Stimulated activated CD4-positive, alpha-beta T cell treated with anti-CD3 and anti-CD28 coated beads, Interleukin-4, amount 100 ng/mL, for 1 hour (primary cell): ENCODE data around the gene TAF12.
"Not testable (repeated sequence)": the region's sequence is repeated elsewhere in the genome, so short reads cannot be mapped to it uniquely, and the experiment has no call there.

Experiments
- DNase-seq: peaks from one replicate; pipeline ENCODE4 v3.0.0-alpha.2; 2020

TAF12 gene

DNA sequence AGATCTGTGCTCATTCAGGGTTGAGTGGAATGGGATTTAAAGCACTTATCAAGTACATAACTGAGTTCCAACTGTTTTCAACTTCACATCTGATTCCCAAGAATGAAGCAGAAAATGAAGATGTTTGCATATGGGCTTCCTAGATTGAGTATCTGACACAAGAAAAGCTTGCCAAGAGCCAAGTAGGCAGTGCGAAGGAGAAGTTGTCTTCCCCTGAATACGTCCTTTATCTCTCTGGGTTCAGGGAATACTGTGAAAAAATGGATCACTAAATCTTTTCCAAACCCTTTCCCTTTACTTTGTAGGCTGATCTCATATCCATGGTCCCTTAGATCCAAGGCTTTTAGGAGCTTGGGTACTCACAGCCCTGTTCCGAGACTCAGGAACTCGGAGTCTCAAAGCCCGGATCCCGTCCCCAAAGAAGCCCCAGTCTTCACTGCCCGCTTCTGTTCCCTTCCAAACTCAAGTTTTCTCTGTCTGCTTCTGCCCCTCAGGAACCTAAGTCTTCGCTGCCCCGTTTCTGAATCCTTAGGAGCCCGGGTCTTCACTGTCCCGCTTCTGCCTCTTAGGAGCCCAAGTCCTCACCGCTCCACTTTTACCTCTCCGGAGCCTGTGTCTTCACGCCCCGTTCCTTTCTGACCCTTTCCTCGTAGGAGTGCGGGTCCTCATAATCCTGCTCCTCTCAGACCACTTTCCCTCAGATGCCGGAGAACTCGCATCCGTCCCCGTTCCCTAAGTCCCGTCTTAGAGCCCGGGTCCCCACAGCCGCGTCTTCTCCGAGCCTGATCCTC lies 616 bp downstream of the TAF12 start:
- DNase-seq = peak; percentile 5

DNA sequence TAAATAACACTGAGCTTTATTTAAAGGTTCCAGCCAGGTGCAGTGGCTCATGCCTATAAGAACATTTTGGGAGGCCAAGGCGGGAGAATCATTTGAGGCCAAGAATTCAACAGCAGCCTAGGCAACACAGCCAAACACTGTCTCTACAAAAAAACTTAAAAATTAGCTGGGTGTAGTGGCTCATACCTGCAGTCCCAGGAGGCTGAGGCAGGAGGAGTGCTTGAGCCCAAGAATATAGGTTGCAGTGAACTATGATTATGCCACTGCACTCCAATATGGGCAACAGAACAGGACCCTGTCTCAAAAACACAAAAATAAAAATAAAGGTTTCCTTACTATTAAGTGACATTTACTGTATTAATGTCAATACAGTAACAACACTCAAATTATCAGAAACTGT lies 2.1 kb downstream of the TAF12 start:
- peak; percentile 17 for DNase-seq

DNA sequence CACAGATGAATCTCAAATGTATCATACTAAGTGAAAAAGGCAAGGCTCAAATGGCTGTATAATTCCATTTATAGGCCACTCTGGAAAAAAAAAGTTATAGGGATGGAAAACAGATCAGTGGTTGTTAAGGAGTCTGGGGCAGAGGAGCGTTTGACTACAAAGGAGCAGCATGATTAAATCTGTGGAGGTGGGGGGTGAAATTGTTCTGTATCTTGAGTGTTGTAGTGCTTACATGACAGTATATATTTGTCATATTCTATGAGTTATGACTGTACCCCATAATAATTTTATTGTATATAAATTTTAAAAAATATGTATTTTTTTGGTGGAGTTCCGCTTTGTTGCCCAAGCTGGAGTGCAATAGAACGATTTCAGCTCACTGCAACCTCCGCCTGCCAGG lies 10.3 kb downstream of the TAF12 start:
- no peak for DNase-seq

DNA sequence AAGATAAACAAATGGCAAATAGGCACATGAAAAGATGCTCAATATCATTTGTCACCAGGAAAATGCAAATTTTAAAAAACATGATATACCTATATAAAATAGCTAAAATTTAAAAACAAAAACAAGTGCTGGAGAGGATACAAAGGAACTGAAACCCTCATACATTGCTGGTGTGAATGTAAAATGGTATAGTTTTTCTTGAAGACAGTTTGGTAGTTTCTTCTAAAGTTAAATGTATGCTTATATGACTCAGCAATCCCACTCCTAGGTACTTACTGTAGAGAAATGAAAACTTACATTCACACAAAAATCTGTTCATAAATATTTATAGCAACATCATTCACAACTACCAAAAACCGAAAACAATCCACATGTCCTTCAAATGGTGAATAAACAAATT lies 11.2 kb downstream of the TAF12 start:
- DNase-seq = no peak

DNA sequence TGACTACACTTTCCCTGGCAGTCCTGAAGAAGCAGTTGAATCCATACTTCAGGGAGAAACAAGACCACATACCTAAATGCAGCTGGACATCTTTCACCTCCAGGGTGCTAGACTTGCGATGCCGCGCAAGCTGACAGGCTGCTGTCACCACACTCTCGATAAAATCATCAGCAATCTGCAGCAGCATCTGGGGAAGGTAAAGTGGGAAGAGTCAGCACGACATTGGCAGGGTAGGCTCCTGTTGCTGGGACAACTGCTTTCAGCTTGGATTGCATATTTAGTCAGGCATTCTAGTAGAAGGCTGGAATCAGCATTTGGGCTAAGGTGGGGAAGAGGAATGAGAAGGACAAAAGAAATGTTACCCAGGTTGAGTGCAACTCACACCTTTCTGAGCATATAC lies 29.7 kb downstream of the TAF12 start:
- no peak for DNase-seq

DNA sequence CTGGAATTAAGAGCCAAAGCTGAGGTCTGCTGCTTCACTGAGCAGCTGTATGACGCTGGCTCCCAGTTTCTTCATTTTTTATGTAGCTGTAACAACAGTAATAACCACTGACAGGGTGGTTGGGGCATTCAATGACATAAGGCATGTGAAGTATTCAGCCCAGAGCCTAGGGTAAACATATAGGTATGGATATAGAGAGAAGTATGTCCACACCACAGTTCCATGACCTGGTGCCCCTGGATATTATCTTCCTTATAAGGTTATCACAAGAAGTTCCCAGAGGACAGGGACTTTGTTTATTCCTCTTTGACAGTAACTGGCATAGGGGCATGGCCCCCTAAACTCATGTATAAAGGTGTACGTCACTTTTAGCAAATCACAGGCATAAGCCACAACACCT lies 36.1 kb downstream of the TAF12 start:
- no peak for DNase-seq

DNA sequence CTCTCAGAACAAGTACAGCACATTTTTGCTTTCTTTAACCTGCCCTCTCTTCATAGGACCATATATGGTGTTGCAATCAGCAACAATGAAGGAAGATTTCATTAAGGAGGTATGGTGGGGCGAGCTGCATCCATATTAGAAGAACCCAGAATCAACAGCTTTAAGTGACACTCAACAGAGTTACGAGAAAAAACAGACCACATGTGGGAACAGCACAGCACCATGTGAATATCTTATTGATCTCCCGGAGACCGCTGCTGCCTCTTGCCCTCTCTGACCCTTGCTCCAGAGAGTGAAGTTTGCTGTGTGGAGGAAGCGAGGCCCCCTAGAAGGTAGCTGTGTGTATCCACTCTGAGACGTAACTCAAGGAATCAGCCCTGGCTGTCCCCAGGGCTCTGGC lies 37.9 kb downstream of the TAF12 start:
- DNase-seq = no peak

DNA sequence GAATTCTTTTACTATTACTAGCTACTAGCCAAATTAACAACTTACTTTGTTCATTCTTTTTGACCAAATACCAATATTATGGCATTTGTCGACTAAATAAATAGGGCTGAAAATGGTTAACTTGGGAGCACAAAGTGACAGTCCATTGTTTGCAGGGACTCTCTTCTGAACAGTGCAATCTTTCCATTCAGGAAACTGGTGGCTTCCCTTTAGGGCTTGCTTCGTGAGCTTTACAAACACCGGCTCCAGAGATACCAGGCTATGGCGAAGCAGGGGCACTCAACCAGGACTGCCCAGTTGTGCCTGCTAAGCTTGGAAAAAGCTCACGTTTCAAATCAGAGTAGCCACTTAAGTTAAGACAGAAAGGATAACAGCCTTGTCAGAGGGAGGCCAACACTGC lies 38.5 kb downstream of the TAF12 start:
- DNase-seq = no peak

DNA sequence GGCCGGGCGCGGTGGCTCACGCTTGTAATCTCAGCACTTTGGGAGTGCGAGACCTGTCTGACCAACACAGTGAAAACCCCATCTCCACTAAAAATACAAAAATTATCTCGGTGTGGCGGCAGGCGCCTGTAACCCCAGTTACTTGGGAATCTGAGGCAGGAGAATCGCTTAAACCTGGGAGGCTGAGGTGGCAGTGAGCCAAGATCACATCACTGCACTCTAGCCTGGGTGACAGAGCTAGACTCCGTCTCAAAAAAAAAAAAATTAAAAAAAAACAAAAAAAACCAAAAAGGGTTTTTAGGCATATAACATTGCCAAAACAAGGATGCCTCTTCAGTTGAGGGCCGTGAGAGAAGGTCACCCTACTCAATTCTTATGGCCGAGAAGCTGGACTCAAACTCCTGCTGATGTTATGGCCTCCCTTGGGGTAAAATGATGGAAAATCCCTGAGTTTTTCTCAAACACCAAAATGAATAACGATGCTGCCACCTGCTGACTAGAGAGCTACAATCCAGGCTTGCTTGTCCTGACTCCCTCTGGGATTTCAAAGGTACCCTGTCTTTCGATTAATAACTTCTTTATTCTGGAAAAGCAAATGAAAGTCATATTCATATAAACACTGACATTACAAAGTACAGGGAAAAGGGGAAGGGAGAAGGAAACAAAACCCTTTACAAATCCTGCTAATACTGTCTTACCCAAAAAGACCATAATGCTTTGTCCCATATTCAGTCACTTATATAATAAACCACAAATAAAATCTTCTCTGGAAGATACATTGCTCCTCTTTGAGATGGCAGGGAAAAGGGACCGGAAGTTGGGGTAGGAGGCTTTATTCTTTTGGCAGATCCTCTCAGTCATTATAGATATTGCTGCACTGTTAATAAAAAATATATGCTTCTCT lies 40.1 kb downstream of the TAF12 start:
- DNase-seq = peak; percentile 21

DNA sequence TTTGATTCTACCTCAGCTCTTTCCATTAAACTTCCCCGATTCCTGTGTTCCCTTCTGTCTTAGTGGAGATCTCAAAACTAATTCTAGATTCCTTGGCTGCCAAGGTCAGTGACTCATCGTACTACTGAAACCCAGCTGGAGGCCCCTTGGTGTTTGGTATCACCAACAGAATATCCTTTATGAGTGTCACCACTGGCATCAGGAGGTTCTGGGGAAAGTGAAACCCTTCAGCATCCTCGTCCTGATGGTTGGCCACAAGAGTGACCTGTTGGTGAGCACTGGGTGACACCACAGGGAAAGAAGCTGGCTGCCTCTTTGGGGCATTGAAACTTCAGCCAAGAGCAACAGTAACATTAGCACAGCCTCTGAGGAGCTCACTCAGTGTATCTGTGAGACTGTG lies 41.2 kb downstream of the TAF12 start:
- DNase-seq = no peak

DNA sequence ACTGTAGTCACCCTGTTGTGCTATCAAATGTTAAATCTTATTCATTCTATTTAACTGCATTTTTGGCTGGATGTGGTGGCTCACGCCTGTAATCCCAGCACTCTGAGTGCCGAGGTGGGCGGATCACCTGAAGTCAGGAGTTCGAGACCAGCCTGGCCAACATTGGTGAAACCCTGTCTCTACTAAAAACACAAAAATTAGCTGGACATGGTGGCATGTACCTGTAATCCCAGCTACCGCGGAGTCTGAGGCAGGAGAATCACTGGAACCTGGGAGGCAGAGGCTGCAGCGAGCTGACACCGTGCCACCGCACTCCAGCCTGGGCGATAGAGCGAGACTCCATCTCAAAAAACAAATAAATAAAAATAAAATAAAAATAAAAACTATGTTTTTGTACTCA lies 46.6 kb downstream of the TAF12 start:
- DNase-seq = not testable (repeated sequence)

DNA sequence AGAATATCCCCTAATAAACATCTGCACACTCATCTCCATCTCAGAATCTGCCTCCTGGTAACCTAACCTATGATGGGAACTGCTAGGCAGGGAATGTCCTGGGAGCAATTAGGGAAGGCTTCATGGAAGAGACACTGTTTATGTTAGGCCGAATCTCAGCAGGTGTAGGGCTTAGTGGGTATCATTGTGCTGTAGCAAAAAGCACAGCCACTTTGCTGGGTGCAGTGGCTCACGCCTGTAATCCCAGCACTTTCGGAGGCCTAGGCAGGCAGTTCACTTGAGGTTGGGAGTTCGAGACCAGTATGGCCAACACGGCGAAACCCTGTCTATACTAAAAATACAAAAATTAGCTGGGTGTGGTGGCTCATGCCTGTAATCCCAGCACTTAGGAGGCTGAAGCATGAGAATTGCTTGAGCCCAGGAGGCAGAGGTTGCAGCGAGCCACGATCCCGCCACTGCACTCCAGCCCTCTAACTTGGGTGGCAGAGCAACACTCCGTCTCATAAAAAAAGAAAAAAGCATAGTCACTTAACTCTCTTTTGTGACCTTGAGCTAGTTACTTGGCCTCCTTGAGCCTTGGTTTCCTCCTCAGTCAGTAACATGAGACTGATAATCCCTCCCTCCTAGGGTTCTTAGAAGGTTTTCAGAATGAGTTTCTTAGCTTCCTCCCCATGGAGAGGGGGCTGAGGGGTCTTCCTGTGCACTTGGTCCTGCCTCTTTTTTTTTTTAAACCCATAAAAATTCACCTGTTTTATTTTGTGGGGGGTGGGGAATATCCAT lies 47.3 kb downstream of the TAF12 start:
- DNase-seq = no peak

DNA sequence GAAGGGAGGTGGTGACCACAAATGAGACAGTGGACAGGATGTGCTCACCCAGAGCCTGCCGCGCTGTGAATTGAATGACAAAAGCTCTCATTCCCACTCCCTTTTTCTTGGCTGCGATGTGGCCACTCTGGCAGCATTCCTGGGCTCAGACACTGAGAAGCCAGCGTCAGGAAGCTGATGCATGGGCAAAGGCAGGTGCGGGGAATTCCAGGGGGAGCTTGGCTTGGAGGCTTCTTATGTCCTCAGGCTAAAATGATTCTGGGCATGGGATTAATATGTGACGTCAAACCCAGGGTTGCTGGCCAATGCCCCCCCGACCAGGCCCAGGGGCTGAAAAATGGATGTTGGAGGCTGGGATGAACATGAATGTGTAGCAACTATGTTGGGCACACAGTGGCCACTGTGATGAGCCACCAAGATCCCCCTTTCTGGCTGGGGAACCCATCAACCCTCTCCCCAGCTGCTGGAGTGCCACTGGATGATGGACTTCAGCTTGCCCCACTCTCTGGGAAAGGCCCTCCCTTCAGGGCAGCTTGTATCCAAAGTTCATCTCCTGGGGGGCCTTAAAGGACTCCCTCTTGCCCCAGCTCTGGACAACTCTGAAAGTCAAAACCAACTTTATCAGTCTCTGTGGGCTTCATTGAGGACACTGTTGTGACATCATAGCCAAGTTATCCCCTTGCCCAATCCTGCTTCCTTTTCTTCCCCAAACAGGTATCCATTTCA lies 48.0 kb downstream of the TAF12 start:
- not testable (repeated sequence) for DNase-seq

DNA sequence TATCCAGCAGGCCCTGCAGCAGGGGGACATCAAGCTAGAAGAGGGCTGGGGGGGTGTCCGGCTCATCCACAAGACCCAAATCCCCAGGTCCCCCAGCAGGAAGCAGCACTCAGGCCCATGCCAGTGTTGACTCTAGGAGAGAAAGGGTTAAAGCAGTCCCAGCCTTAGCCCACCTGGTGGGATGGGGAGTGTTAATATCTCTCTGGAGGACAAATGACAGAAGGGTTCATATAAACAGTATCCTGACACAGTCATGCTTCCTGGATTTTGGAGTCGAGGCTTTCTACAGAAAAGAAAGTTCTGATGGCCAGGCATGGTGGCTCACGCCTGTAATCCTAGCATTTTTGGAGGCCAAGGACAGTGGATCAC lies 48.9 kb downstream of the TAF12 start:
- not testable (repeated sequence) for DNase-seq

DNA sequence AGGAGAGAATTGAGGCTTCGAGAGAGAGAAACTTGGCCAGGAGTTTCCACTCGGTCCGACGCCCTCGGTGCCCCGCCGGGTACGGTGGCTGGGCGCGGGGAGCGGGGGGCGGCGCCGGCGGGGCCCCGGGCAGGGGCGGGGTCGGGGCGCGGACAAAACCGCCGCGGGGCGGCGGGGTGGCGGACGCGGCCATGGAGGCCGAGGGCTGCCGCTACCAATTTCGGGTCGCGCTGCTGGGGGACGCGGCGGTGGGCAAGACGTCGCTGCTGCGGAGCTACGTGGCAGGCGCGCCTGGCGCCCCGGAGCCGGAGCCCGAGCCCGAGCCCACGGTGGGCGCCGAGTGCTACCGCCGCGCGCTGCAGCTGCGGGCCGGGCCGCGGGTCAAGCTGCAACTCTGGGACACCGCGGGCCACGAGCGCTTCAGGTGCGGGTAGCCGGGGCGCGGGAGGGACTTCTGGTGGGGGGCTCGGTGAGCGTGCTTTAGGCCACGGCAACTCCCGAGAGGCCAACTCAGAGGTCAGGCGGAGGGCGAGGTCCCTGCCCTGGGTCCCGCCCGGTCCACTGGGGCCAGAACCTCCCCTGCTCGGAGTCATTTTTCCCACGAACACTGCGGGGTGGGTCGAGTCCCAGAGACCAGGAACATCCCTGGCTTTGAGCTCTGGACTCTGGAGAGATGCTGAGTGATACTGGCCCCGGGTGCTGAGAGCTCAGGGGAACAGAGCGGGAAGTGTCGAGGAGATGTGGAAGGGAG lies 50.4 kb downstream of the TAF12 start:
- DNase-seq = peak; percentile 4

DNA sequence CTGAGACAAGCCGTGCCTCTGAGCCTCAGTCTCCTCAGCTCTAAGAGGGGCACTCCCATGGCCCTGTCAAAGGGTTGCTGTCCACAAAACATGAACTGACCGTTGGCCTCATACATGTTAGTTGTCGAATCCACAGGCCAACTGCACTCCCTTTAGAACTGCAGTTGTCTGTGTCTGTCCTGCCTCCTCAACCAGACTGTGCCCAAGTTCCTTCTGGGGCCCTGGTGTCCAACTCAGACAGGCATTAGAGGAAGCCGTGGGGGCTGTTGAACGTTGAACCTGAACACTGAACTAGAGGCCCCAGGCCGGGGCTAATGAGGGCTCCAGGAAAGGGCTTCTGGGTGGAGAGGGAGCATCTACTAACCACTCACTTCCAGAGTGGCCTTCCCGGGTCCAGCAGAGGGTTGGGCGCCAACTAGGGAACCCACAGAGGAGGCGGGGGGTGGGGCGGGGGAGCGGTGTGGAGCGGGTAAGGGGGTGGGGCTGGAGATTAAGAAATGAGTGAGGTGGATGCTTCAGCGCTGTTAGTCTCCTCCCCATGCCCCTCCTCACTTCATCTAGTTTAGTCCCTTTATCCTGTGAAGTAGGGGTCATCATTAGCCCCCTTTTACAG lies 51.1 kb downstream of the TAF12 start, which contains the start of gene RAB42:
Gene RAB42, plus strand, starts transcription at position 558 of the 613 bp plus-strand sequence. CDS start 247 bp downstream, outside the sequence.
- peak; percentile 17 for DNase-seq

DNA sequence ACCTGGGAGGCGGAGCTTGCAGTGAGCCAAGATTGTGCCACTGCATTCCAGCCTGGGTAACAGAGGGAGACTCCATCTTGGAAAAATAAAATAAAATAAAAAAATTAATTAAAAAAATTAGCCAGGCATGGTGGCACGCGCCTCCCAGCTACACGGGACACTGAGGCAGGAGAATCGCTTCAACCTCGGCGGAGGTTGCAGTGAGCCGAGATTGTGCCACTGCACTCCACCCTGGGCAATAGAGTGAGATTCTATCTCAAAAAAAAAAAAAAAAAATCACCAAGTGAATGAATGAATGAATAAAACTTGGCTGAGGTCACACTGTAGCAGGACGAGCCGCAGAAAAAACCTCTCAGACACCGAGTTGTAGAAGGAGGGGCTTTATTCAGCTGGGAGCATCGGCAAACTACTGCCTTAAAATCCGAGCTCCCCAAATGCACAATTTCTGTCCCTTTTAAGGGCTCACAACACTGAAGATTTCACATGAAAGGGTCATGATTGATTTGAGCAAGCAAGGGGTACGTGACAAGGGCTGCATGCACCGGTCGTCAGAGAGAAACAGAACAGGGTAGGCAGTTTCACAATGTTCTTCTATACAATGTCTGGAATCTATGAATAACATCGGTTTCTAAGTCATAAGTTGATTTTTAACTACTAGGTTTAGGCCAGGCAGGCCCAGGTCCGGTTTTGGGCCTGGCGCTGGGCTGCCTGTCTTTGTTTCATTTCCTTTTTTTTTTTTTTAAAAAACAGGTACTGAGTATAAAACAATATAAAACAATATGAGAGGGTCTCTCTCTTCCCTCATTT lies 56.1 kb downstream of the TAF12 start:
- DNase-seq = not testable (repeated sequence)

DNA sequence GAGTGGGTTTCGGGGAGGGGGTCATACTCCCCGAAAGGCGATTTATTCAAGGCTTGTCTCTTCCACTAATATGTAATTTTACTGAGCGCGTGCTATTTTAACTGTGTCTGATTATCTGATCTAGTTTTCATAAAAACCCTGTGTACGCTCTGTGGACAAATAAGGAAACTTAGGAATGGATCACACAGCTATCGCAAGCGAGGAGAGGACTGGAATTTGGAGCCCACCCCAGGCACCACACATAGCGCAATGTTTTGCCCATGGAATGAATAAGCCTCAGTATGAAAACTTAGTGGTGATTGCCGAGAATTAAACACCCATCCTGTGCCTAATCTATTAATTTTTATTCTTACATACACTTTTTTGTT lies 60.6 kb downstream of the TAF12 start:
- no peak for DNase-seq

DNA sequence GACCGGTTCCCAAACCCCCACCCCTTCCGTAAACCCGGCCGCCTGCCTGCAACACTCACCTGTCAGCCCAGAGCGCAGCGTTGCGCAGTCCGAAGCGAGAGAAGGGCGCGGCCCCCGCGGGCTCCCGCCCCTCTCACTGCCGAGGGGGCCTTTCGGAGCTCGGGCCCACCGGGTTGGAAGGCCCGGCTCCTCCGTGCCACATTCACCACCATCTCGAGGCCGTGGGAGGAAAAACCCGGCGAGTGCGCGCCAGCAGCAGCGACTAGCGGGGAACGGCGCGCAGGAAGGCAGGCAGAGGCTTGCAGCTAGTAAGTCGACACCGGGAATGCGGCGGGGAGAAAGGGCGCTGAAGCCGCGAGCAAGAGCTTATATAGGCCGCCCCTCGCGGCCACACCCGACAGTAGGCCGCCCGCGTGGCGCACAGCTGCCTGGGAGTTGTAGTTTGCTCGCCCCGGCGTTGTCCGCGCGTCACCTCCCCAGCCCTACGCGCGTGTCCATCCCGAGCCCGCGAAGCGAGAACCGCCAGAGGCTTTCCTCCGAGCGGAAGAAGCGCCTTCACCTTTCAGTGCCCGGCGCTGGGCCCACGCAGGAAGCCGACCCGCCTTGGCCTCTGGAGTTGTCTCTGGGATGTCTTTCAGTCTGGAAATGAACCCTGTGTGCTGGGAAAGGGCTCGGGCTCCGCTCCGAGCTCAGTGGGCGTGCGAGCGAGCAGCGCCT lies 61.2 kb downstream of the TAF12 start:
- peak; percentile 92 for DNase-seq
